Measurements from ENCODE around the gene CDYL2. TPM values are rescaled to one million over a fixed set of nuclear protein-coding genes. Genes with fewer than 3 reads are reported as not detected.

The CDYL2 gene
- total RNA-seq, 1 donor from 2014 or later = 19.9 TPM

GRCh38 chr16:80743273-80743672, 61.1 kb downstream of the CDYL2 start:
- no peaks in the 10 kb centered on the region for H3K27me3 Mint-ChIP-seq
- peaks cover 24% of the 10 kb centered on the region for H3K9me3 Mint-ChIP-seq (ENCODE audit: low read depth)
- H3K4me1 Mint-ChIP-seq (ENCODE audit: low read depth) = no peaks in the 10 kb centered on the region
- no peak overlapping the region for H3K27ac Mint-ChIP-seq
- peaks cover 11% of the 10 kb centered on the region for H3K36me3 Mint-ChIP-seq (ENCODE audit: insufficient read depth)
- no peak for DNase-seq (ENCODE audit: low spot score, unreplicated experiment)
- no peak for TF ChIP-seq CTCF (IDR thresholded peaks at IDR 0.05; ENCODE audit: unreplicated experiment)
- no peak overlapping the region for H3K4me3 Mint-ChIP-seq (ENCODE audit: low read depth)

- Mint-ChIP-seq H3K27me3 (no peaks in the 10 kb centered on the region), H3K9me3 (ENCODE audit: low read depth) (peaks cover 24% of the 10 kb centered on the region), H3K4me1 (ENCODE audit: low read depth) (no peaks in the 10 kb centered on the region), H3K36me3 (ENCODE audit: insufficient read depth) (peaks cover 11% of the 10 kb centered on the region), H3K27ac (no peak overlapping the region), H3K4me3 (ENCODE audit: low read depth) (no peak overlapping the region)
- TF ChIP-seq CTCF (IDR thresholded peaks at IDR 0.05; ENCODE audit: unreplicated experiment) = no peak
- DNase-seq (ENCODE audit: low spot score, unreplicated experiment) = no peak
Observed at GRCh38 chr16:80742331-80742730, 62.1 kb downstream of the CDYL2 start.

GRCh38 chr16:80741724-80742123, 62.7 kb downstream of the CDYL2 start:
- TF ChIP-seq CTCF (IDR thresholded peaks at IDR 0.05; ENCODE audit: unreplicated experiment) = no peak
- Mint-ChIP-seq H3K9me3 (ENCODE audit: low read depth) (peaks cover 24% of the 10 kb centered on the region), H3K4me1 (ENCODE audit: low read depth) (no peaks in the 10 kb centered on the region), H3K27ac (no peak overlapping the region), H3K27me3 (no peaks in the 10 kb centered on the region), H3K36me3 (ENCODE audit: insufficient read depth) (peaks cover 11% of the 10 kb centered on the region), H3K4me3 (ENCODE audit: low read depth) (no peak overlapping the region)
- no peak for DNase-seq (ENCODE audit: low spot score, unreplicated experiment)

GRCh38 chr16:80739523-80739922, 64.9 kb downstream of the CDYL2 start:
- no peaks in the 10 kb centered on the region for H3K27me3 Mint-ChIP-seq
- DNase-seq (ENCODE audit: low spot score, unreplicated experiment) = no peak
- H3K27ac Mint-ChIP-seq = no peak overlapping the region
- peaks cover 11% of the 10 kb centered on the region for H3K36me3 Mint-ChIP-seq (ENCODE audit: insufficient read depth)
- peaks cover 24% of the 10 kb centered on the region for H3K9me3 Mint-ChIP-seq (ENCODE audit: low read depth)
- H3K4me1 Mint-ChIP-seq (ENCODE audit: low read depth) = no peaks in the 10 kb centered on the region
- no peak for TF ChIP-seq CTCF (IDR thresholded peaks at IDR 0.05; ENCODE audit: unreplicated experiment)
- no peak overlapping the region for H3K4me3 Mint-ChIP-seq (ENCODE audit: low read depth)

GRCh38 chr16:80738521-80738920, 65.9 kb downstream of the CDYL2 start:
- H3K9me3 Mint-ChIP-seq (ENCODE audit: low read depth) = peaks cover 24% of the 10 kb centered on the region
- H3K4me3 Mint-ChIP-seq (ENCODE audit: low read depth) = no peak overlapping the region
- no peak overlapping the region for H3K27ac Mint-ChIP-seq
- H3K4me1 Mint-ChIP-seq (ENCODE audit: low read depth) = no peaks in the 10 kb centered on the region
- H3K36me3 Mint-ChIP-seq (ENCODE audit: insufficient read depth) = peaks cover 11% of the 10 kb centered on the region
- TF ChIP-seq CTCF (IDR thresholded peaks at IDR 0.05; ENCODE audit: unreplicated experiment) = no peak
- no peaks in the 10 kb centered on the region for H3K27me3 Mint-ChIP-seq
- DNase-seq (ENCODE audit: low spot score, unreplicated experiment) = no peak
